Stimulated activated naive CD8-positive, alpha-beta T cell treated with anti-CD3 and anti-CD28 coated beads, Interleukin-15, amount 100 ng/mL, for 72 hours (primary cell): ENCODE data around the gene KHDRBS1.
A peak's percentile ranks its signal among the peaks of the same experiment; 100 is the strongest.
"Not testable (repeated sequence)": the region's sequence is repeated elsewhere in the genome, so short reads cannot be mapped to it uniquely, and the experiment has no call there.

Source experiments
- ATAC-seq: fragments of 150-1000 bp; cut with Tn5 transposase; 2 replicates; pipeline ENCODE4 v1.10.0; 2021; ENCODE audit warnings: mild to moderate bottlenecking, moderate library complexity
- DNase-seq, 2 donors: peaks; one replicate each; pipeline ENCODE4 v3.0.0; 2021 to 2022
- H3K27ac Mint-ChIP-seq, 2 donors: one replicate each; pipeline ENCODE4 v1.8.0; 2022; ENCODE audit warnings: mild to moderate bottlenecking in 2 of 2, mixed read lengths in 2 of 2, moderate library complexity in 2 of 2
- H3K27me3 Mint-ChIP-seq: one replicate; pipeline ENCODE4 v1.8.0; 2022; ENCODE audit warnings: mixed read lengths
- H3K4me1 Mint-ChIP-seq: one replicate; pipeline ENCODE4 v1.8.0; 2022; ENCODE audit warnings: mild to moderate bottlenecking, mixed read lengths
- H3K4me3 Mint-ChIP-seq, 2 donors: one replicate each; pipeline ENCODE4 v1.8.0; 2022; ENCODE audit warnings: mild to moderate bottlenecking in 2 of 2, mixed read lengths in 2 of 2, moderate library complexity in 1 of 2
- H3K9me3 Mint-ChIP-seq, 2 donors: one replicate each; pipeline ENCODE4 v1.8.0; 2022; ENCODE audit warnings: mixed read lengths in 2 of 2

The KHDRBS1 gene

DNA sequence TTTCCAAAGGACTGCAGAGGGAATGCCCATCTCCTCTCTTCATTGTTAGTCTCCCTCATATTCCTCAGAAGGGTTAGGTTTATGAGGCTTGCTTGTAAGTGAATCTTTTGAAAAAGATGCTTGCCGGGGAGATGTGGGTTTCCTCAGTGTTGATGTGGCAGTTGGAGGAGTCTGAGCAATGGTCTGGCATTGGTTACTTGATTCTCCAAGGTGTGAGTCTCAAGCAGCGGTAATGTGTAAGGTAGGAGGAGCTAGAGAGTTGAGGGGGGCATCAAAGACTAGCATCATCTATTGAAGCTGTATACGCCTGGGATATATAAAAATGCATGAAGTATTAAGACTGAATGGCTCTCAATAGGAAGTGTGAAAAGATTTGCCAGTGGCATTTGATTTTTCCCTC lies 21.5 kb downstream of the KHDRBS1 start:
- Mint-ChIP-seq H3K9me3 (no peaks in the 10 kb centered on the region), H3K4me3 (no peak overlapping the region), H3K27ac (peak overlapping the region in 1 of 2 donors; percentile 95), H3K4me1 (peaks cover 36% of the 10 kb centered on the region), H3K27me3 (no peaks in the 10 kb centered on the region)
- ATAC-seq (no peak), DNase-seq (no peak)

DNA sequence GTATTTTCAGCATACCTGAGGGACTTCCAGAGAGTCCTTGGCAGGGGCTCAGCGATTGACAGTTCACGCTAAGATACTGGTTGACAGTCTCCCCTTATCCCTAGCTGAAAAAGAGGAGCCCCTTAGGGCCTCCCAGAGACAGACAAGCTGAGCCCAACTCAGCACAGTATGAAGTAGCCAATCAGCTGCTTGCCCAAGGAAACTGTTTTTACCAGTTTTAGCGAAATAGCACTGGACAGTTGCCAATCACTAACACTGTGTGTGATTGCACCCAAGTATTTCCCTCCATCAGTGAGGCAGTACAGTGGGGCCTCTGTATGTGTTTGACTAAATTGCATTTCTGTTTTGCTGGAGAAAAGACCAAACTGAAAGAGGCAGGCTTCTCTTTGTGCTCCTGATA lies 27.0 kb downstream of the KHDRBS1 start:
- Mint-ChIP-seq H3K4me1 (peaks cover 8% of the 10 kb centered on the region), H3K9me3 (no peaks in the 10 kb centered on the region), H3K27me3 (no peaks in the 10 kb centered on the region), H3K27ac (no peak overlapping the region), H3K4me3 (no peak overlapping the region)
- no peak for DNase-seq
- no peak for ATAC-seq

DNA sequence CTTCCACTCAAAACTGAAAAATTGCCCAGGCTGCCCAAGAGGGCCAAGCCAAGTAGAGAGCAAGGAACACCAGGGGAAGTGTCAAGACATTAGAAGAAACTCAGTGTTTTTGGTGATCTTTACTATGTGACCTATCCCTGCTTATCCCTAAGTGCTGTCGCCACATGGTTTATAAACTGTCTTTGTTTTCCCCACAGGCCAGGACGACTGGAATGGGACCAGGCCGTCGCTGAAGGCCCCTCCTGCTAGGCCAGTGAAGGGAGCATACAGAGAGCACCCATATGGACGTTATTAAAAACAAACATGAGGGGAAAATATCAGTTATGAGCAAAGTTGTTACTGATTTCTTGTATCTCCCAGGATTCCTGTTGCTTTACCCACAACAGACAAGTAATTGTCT lies 28.7 kb downstream of the KHDRBS1 start:
- Mint-ChIP-seq H3K27me3 (no peaks in the 10 kb centered on the region), H3K4me1 (no peaks in the 10 kb centered on the region), H3K9me3 (no peaks in the 10 kb centered on the region), H3K27ac (no peak overlapping the region), H3K4me3 (no peak overlapping the region)
- no peak for DNase-seq
- ATAC-seq: no peak

DNA sequence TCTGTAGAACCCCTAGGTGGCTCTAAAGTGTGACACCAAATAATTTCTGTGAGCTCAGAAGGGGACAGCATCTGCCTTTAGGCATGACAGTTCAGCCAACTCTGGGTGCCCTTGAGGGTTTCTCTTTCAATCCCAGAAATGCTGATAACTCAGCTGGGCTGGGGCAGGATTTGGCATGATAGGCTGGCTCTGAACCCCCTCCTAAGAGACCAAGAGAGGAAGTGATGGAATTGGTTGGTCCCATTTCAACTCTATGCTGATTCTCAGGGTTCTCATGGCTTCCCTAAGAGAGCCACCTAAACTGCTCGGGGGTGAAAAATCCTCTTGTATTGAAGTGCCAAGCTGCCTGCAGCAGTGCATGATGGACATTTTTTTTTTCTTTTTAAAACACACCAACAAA lies 30.6 kb downstream of the KHDRBS1 start:
- Mint-ChIP-seq H3K27me3 (no peaks in the 10 kb centered on the region), H3K27ac (peak overlapping the region in 1 of 2 donors; percentile 72), H3K9me3 (no peaks in the 10 kb centered on the region), H3K4me1 (peaks cover 16% of the 10 kb centered on the region), H3K4me3 (no peak overlapping the region)
- no peak for DNase-seq
- no peak for ATAC-seq

DNA sequence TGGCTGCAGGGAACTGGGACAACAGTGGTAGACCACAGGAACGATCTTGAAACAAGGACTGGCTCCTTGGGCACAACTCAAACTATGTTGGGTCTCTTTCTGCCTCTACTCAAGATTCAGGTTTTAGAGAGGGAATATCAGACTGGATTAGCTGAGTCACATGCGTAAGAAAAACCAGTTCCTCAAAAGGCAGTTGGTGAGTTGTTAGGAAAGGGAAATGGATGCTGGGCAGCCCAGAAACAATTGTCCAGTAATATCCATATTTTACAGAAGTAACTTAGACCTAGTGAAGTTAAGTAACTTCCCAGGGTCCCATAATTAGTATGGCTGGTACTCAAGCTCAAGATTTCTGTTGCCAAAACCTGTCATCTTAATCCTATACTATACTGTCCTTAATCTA lies 32.1 kb downstream of the KHDRBS1 start:
- ATAC-seq: no peak
- H3K27me3 Mint-ChIP-seq: no peaks in the 10 kb centered on the region
- no peak overlapping the region for H3K4me3 Mint-ChIP-seq
- no peak for DNase-seq
- H3K4me1 Mint-ChIP-seq: peaks cover 28% of the 10 kb centered on the region
- H3K27ac Mint-ChIP-seq: peak overlapping the region; percentile 34 to 62
- H3K9me3 Mint-ChIP-seq: no peaks in the 10 kb centered on the region

DNA sequence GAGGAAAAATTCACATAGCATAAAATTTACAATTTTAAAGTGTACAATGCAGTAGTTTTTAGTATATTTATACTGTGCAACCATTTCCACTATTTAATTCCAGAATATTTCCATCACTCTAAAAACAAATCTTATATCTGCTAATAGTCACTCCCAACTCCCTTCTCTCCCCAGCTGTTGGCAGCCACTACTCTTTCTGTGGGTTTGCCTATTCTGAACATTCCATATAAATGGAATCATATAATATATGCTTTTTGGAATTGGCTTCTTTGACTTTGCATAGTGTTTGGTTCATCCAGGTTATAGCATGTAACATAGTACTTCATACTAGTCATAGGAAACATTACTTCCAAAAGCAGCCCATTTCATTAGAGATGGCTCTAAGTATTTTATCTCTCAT lies 34.0 kb downstream of the KHDRBS1 start:
- peaks cover 28% of the 10 kb centered on the region for H3K4me1 Mint-ChIP-seq

DNA sequence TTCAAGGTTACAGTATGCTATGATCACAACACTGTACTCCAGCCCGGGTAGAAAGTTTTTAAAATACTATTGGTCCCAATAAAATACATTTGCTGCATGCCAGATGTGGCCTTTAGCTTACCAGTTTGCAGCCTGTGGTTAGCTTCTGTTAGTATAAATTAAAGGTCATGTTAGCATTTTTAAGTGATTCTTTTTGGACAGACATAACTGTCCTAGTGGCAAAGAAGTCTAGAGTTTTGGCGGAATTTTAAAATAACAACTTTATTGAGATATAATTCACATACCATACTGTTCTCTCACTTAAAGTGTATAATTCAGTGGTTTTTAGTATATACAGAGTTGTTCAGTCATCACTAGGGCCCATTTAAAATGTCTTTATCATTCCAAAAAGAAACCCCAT lies 34.8 kb downstream of the KHDRBS1 start:
- no peak for ATAC-seq
- H3K4me3 Mint-ChIP-seq: no peak overlapping the region
- no peaks in the 10 kb centered on the region for H3K9me3 Mint-ChIP-seq
- no peaks in the 10 kb centered on the region for H3K27me3 Mint-ChIP-seq
- no peak overlapping the region for H3K27ac Mint-ChIP-seq
- no peak for DNase-seq
- H3K4me1 Mint-ChIP-seq: peaks cover 28% of the 10 kb centered on the region

More for the DNA sequence above, 34.0 kb downstream of the KHDRBS1 start:
- no peak for DNase-seq
- H3K4me3 Mint-ChIP-seq: no peak overlapping the region
- no peaks in the 10 kb centered on the region for H3K27me3 Mint-ChIP-seq
- ATAC-seq: no peak
- H3K9me3 Mint-ChIP-seq: no peaks in the 10 kb centered on the region
- no peak overlapping the region for H3K27ac Mint-ChIP-seq

DNA sequence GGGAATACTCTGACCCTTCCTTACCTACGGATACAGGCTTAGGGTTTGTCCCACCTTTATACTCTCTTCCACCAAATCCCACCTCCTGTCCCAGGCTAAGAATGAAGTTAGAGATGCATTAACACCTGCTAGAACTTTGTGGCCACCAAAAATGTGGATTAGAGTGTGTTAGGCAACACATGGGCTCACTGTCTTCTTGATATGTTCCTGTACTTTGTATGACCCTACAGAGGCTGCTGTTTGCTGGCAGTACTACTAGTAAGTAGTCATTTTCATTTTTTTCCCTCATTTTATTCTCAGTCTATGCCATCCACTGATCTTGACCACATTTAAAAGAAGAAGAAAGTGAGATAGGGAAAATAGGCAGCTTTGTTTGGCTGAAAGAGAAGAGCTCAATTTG lies 38.0 kb downstream of the KHDRBS1 start:
- no peak overlapping the region for H3K4me3 Mint-ChIP-seq
- DNase-seq: no peak

DNA sequence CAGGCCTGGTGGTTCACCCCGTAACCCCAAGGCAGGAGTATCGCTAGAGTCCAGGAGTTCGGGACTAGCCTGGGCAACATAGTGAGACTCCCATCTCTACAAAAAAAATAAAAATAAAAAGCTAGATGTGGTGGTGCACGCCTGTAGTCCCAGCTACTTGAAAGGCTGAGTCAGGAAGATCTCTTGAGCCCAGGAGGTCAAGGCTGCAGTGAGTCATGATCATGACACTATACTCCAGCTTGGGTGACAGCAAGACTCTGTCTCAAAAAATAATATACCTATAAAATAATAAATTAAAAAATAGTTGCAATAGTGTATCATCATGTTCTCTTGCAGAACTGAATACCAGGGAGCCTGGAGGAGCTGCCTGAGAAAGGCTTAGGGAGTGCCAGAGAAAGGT lies 39.2 kb downstream of the KHDRBS1 start:
- no peak for DNase-seq
- Mint-ChIP-seq H3K9me3 (no peaks in the 10 kb centered on the region), H3K4me3 (no peak overlapping the region), H3K27ac (peak overlapping the region in 1 of 2 donors; percentile 48), H3K27me3 (no peaks in the 10 kb centered on the region), H3K4me1 (peaks cover 26% of the 10 kb centered on the region)
- no peak for ATAC-seq

More for the DNA sequence above, 38.0 kb downstream of the KHDRBS1 start:
- H3K4me1 Mint-ChIP-seq: peaks cover 28% of the 10 kb centered on the region
- H3K27ac Mint-ChIP-seq: peak overlapping the region in 1 of 2 donors; percentile 59
- H3K27me3 Mint-ChIP-seq: no peaks in the 10 kb centered on the region
- ATAC-seq: no peak
- H3K9me3 Mint-ChIP-seq: no peaks in the 10 kb centered on the region

DNA sequence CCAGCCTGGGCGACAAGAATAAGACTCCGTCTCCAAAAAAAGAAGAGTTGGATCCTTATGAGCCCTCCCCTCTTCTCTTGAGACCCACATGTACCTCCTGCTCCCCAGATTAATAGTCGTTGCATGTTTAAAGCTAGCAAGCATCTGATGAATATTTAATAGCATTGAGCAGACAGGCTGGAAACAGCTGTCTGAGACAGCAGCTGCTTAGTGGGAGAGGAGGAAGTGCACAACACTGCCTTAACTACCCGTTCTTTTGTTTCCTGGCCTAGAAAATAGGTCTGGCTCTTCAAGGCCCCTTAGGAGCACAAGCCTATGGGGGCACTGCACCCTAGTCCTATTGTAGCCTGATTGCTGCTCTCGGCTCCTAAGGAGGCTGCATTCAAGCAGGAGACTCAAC lies 41.7 kb downstream of the KHDRBS1 start:
- H3K27me3 Mint-ChIP-seq: no peaks in the 10 kb centered on the region
- no peak for DNase-seq
- no peak overlapping the region for H3K4me3 Mint-ChIP-seq
- peaks cover 2% of the 10 kb centered on the region for H3K4me1 Mint-ChIP-seq
- H3K9me3 Mint-ChIP-seq: no peaks in the 10 kb centered on the region
- H3K27ac Mint-ChIP-seq: no peak overlapping the region
- no peak for ATAC-seq

DNA sequence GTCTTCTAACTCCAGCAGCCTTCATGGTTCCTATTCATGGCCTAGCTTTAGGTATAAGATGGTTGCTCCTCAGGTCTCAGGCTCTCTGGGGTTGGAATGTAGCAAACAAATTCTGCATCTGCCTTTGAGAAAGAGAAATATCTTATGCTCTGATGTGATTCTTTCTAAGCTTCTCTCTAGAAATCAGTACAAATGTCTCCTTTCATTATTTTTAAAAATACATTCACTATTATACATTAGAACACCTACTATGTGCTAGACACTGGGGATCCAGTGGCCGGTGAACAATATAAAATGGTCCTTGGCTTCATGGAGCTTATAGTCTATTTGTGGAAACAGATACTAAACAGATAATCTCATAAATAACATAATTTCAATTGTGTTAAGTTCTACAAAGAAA lies 42.9 kb downstream of the KHDRBS1 start:
- H3K27ac Mint-ChIP-seq: no peak overlapping the region
- no peak overlapping the region for H3K4me3 Mint-ChIP-seq
- ATAC-seq: no peak
- H3K4me1 Mint-ChIP-seq: no peaks in the 10 kb centered on the region
- H3K9me3 Mint-ChIP-seq: no peaks in the 10 kb centered on the region
- no peak for DNase-seq
- H3K27me3 Mint-ChIP-seq: no peaks in the 10 kb centered on the region

DNA sequence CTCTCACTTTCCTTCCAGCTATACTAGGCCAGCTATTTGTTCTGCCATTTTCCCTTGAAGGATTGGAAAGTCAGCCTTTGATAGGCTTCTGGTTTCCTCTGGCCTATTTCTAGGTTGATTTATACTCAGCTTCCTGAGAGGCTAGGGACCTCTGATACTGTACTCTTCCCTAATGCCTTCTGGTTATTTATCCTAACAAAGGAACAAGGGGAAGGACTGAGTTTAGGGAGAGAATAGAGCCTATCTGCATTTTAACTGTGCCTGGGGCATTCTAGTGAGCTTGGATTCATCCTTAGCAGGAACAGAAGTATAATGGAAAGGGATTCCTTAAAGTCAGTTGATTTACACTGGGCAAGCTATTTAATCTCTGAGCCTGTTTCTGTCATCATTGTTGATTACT lies 47.2 kb downstream of the KHDRBS1 start:
- Mint-ChIP-seq H3K27me3 (no peaks in the 10 kb centered on the region), H3K4me3 (no peak overlapping the region), H3K4me1 (peaks cover 9% of the 10 kb centered on the region), H3K27ac (peak overlapping the region in 1 of 2 donors; percentile 33), H3K9me3 (no peaks in the 10 kb centered on the region)
- ATAC-seq (no peak), DNase-seq (no peak)

DNA sequence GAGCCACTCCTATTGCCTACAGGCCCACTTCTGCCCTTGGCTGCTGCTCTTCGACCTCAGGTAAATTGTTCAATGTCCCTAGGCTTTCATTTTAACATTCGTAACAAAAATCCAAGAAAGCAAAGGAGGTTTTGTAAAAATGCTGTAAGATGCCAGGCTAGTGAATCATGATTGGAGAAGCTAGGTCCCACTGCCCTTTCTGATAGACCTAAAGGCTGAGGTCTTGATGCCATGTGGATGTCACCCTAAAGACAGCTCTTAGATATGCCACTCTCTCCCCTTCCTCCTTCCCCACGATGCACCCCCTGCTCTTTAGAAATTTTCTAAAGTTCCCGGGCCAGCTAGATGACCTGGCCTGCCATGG lies 49.2 kb downstream of the KHDRBS1 start:
- Mint-ChIP-seq H3K27me3 (no peaks in the 10 kb centered on the region), H3K9me3 (no peaks in the 10 kb centered on the region), H3K4me3 (no peak overlapping the region), H3K27ac (peak overlapping the region in 1 of 2 donors; percentile 5), H3K4me1 (peaks cover 15% of the 10 kb centered on the region)
- no peak for DNase-seq
- ATAC-seq: no peak

DNA sequence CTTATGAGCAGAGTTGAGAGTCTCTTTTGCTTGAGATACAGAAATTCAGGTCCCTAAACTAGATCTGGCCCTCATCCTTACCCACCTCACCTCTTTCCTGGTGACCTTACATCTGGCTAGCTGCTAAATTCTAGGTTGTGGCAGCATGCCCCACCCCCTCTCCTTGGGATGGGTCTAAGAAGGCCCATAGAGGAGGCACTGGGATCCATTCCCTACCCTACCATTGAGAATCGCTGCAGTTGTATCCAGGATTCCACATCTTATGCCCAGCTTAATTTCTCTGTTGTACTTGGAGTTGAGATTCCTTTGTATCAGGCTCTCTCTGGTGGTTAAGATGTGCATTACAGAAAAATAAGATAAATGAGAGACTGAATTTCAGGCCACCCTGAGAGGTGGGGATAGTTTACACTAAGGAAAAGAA lies 49.6 kb downstream of the KHDRBS1 start:
- DNase-seq: no peak
- H3K27me3 Mint-ChIP-seq: no peaks in the 10 kb centered on the region
- no peak overlapping the region for H3K27ac Mint-ChIP-seq
- peaks cover 15% of the 10 kb centered on the region for H3K4me1 Mint-ChIP-seq
- H3K4me3 Mint-ChIP-seq: no peak overlapping the region
- H3K9me3 Mint-ChIP-seq: no peaks in the 10 kb centered on the region
- peak; percentile 67 for ATAC-seq

DNA sequence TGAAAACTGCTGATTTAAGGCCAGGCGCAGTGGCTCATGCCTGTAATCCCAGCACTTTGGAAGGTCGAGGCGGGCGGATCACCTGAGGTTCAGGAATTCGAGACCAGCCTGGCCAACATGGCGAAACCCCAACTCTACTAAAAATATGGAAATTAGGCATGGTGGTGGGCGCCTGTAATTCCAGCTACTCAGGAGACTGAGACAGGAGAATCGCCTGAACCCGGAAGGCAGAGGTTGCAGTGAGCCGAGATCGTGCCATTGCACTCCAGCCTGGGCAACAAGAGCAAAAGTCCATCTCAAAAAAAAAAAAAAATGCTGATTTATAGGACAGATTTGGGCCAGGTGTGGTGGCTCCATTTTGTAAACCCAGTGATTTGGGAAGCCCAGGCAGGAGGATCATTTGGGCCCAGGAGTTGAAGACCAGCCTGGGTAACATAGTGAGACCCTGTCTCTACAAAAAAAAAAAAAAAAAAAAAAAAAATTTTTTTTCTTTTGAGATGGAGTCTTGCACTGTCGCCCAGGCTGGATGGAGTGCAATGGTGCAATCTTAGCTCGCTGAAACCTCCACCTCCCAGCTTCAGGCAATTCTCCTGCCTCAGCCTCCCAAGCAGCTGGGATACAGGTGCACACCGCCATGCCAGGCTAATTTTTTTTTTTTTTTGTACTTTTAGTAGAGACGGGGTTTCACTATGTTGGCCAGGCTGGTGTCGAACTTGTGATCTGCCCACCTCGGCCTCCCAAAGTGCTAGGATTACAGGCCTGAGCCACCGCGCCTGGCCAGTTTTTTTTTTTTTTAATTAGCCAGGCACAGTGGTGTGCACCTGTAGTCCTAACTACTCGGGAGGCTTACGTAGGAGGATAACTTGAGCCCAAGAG lies 52.2 kb downstream of the KHDRBS1 start:
- H3K27me3 Mint-ChIP-seq, H3K9me3 Mint-ChIP-seq, H3K4me3 Mint-ChIP-seq, ATAC-seq, DNase-seq: not testable (repeated sequence)
- Mint-ChIP-seq H3K4me1 (peaks cover 15% of the 10 kb centered on the region), H3K27ac (peak overlapping the region in 1 of 2 donors; percentile 19)

DNA sequence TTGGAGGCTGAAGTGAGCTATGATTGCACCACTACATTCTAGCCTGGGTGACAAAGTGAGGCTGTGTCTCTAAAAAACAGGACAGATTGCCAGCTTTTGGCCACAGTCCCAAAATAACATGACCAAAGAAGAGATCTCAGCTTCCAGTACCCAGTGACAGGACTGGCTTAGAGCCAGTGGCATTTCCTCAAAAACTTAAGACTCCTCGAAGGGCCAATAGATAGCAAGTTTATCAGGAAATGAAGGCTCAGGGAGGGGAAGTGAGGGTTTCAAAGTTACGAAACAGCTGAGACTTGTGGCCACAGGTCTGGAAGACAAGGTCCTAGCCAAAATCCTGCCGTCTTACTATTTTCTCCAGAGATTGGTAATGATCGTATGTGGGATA lies 52.8 kb downstream of the KHDRBS1 start:
- Mint-ChIP-seq H3K4me3 (no peak overlapping the region), H3K4me1 (peaks cover 15% of the 10 kb centered on the region), H3K27ac (peak overlapping the region in 1 of 2 donors; percentile 74), H3K9me3 (no peaks in the 10 kb centered on the region), H3K27me3 (no peaks in the 10 kb centered on the region)
- peak; percentile 43 for ATAC-seq
- no peak for DNase-seq
